Smooth muscle cell (in vitro differentiated cells): ENCODE measurements around the gene BBS9. TPM values are rescaled to one million over a fixed set of nuclear protein-coding genes. Genes with fewer than 3 reads are reported as not detected.

Source experiments
- DNase-seq: peaks from one replicate; lab custom pipeline; 2025; ENCODE audit not compliant: unreplicated experiment; lab: John Stamatoyannopoulos, UW
- H2AFZ ChIP-seq: fragments of 200-600 bp; sonication (generic); 2 replicates; pipeline ENCODE4 v1.6.0; 2016; ENCODE audit warnings: antibody characterized with exemption, low read depth, mild to moderate bottlenecking
- H3F3A ChIP-seq: fragments of 200-600 bp; sonication (generic); 2 replicates; pipeline ENCODE4 v1.6.0; 2017; ENCODE audit warnings: antibody characterized with exemption, low read depth
- H3K27ac ChIP-seq: fragments of 200-600 bp; sonication (generic); 2 replicates; pipeline ENCODE4 v1.5.1; 2016; ENCODE audit warnings: low read depth, mild to moderate bottlenecking
- H3K27me3 ChIP-seq: fragments of 200-600 bp; sonication (generic); 2 replicates; pipeline ENCODE4 v1.6.1; 2016; ENCODE audit warnings: low read depth, mild to moderate bottlenecking
- H3K36me3 ChIP-seq: fragments of 200-600 bp; sonication (generic); 2 replicates; pipeline ENCODE4 v1.5.1; 2016; ENCODE audit warnings: low read depth
- H3K4me1 ChIP-seq: fragments of 200-600 bp; sonication (generic); 2 replicates; pipeline ENCODE4 v1.5.1; 2016; ENCODE audit warnings: low read depth
- H3K4me2 ChIP-seq: fragments of 200-600 bp; sonication (generic); 2 replicates; pipeline ENCODE4 v1.6.0; 2016; ENCODE audit warnings: mild to moderate bottlenecking
- H3K4me3 ChIP-seq: fragments of 200-600 bp; sonication (generic); 2 replicates; pipeline ENCODE4 v1.5.1; 2016; ENCODE audit warnings: mild to moderate bottlenecking
- H3K79me2 ChIP-seq: fragments of 200-600 bp; sonication (generic); 2 replicates; pipeline ENCODE4 v1.6.0; 2016; ENCODE audit warnings: low read depth, mild to moderate bottlenecking
- H3K9ac ChIP-seq: fragments of 200-600 bp; sonication (generic); 2 replicates; pipeline ENCODE4 v1.6.0; 2016; ENCODE audit warnings: low read depth
- H3K9me3 ChIP-seq: fragments of 200-600 bp; sonication (generic); replicated peaks from 2 replicates; pipeline ENCODE4 v1.5.1; 2016; ENCODE audit warnings: low read depth
- H4K20me1 ChIP-seq: fragments of 200-600 bp; sonication (generic); 2 replicates; pipeline ENCODE4 v1.6.0; 2016; ENCODE audit warnings: low read depth
- CTCF ChIP-seq: fragments of 200-600 bp; sonication (generic); IDR thresholded peaks from 2 replicates; pipeline ENCODE4 v1.5.1; 2017; ENCODE audit warnings: borderline replicate concordance, mild to moderate bottlenecking, antibody characterized with exemption; ENCODE audit not compliant: insufficient read depth, poor library complexity, severe bottlenecking
- WGBS: methylation state at CpG from one replicate; pipeline ENCODE4 v1.1.7; 2016; ENCODE audit warnings: low lambda C conversion rate; 5-methylcytosine and 5-hydroxymethylcytosine counted together
- polyA plus RNA-seq: library from polyadenylated mRNA; unstranded; fragments of >200 nt; fragmentation: Nextera tagmentation; extraction: Ambion mirVana; gene quantifications from 2 replicates; pipeline ENCODE4 v1.2.1, GENCODE V29; 2016
- total RNA-seq: library from RNA; depleted of rRNA; stranded (reverse); fragments of >200 nt; gene quantifications from 2 replicates; pipeline ENCODE4 v1.2.3, GENCODE V29; 2014

The BBS9 gene
- total and polyA plus RNA-seq, 2 experiments from 2014 or later: 12.8 to 19.6 TPM

GRCh38 chr7:33336820-33337219, 207.5 kb downstream of the BBS9 start:
- Histone ChIP-seq H3K9ac (no peak overlapping the region), H2AFZ (no peak overlapping the region), H4K20me1 (no peaks in the 10 kb centered on the region), H3K9me3 (no peaks in the 10 kb centered on the region), H3K4me1 (no peaks in the 10 kb centered on the region), H3K27me3 (no peaks in the 10 kb centered on the region), H3K79me2 (no peaks in the 10 kb centered on the region), H3K27ac (no peak overlapping the region), H3K4me2 (no peak overlapping the region), H3K36me3 (no peaks in the 10 kb centered on the region), H3F3A (no peaks in the 10 kb centered on the region), H3K4me3 (no peak overlapping the region)
- DNase-seq: no peak
- no peak for TF ChIP-seq CTCF
- WGBS: 95% methylated on average over 2 of the region's 2 CpGs

GRCh38 chr7:33339074-33339790, 209.9 kb downstream of the BBS9 start:
- no peak for TF ChIP-seq CTCF
- Histone ChIP-seq H3K27me3 (no peaks in the 10 kb centered on the region), H3K4me3 (no peak overlapping the region), H3K4me1 (no peaks in the 10 kb centered on the region), H3K79me2 (no peaks in the 10 kb centered on the region), H3K27ac (no peak overlapping the region), H4K20me1 (no peaks in the 10 kb centered on the region), H3F3A (no peaks in the 10 kb centered on the region), H3K9me3 (no peaks in the 10 kb centered on the region), H2AFZ (no peak overlapping the region), H3K4me2 (no peak overlapping the region), H3K9ac (no peak overlapping the region), H3K36me3 (no peaks in the 10 kb centered on the region)
- no peak for DNase-seq
- WGBS: 61% methylated on average over 3 of the region's 3 CpGs

GRCh38 chr7:33346055-33346454, 216.7 kb downstream of the BBS9 start:
- no peak overlapping the region for H2AFZ ChIP-seq
- 99% methylated on average over 3 of the region's 3 CpGs for WGBS

More at GRCh38 chr7:33346055-33346454, 216.7 kb downstream of the BBS9 start:
- Histone ChIP-seq H3K27me3 (no peaks in the 10 kb centered on the region), H3K27ac (no peak overlapping the region), H3K9ac (no peak overlapping the region), H3K4me3 (no peak overlapping the region), H3K36me3 (no peaks in the 10 kb centered on the region), H3K4me1 (no peaks in the 10 kb centered on the region), H3F3A (no peaks in the 10 kb centered on the region), H3K79me2 (no peaks in the 10 kb centered on the region), H3K4me2 (no peak overlapping the region), H4K20me1 (no peaks in the 10 kb centered on the region), H3K9me3 (no peaks in the 10 kb centered on the region)
- no peak for DNase-seq
- no peak for TF ChIP-seq CTCF
